PC-9 (cell line): Measurements from ENCODE around the gene SLC39A12. TPM values are rescaled to one million over a fixed set of nuclear protein-coding genes. Genes with fewer than 3 reads are reported as not detected.

ENCODE experiments used
- BruUV-seq: library from RNA; stranded (reverse); fragments of 400-500 nt; replicated peaks from 2 replicates; lab custom pipeline; 2021; lab: Mats Ljungman, UMichigan
- CTCF ChIA-PET: fragments of 300-600 bp; sonication (Branson Sonifier 250); formaldehyde crosslinking; loops from one replicate; lab custom pipeline; 2022; ENCODE audit warnings: antibody characterized with exemption; lab: Charles Lee
- POLR2A ChIA-PET: fragments of 300-600 bp; sonication (Branson Sonifier 250); formaldehyde crosslinking; loops from one replicate; lab custom pipeline; 2022; ENCODE audit warnings: antibody characterized with exemption; ENCODE audit not compliant: unreplicated experiment; lab: Charles Lee
- DNase-seq, 2 experiments: peaks; one replicate each; pipeline versions ENCODE4 v3.0.0 to v3.0.0-alpha.2; 2015 to 2022; ENCODE audit warnings: mixed read lengths in 1 of 2
- H2AFZ ChIP-seq: fragments of 200-600 bp; sonication (generic); 2 replicates; pipeline ENCODE4 v1.8.1; 2017; ENCODE audit warnings: antibody characterized with exemption
- H3F3A ChIP-seq: fragments of 200-600 bp; sonication (generic); 2 replicates; pipeline ENCODE4 v1.8.1; 2017; ENCODE audit warnings: antibody characterized with exemption, mild to moderate bottlenecking, low read depth; ENCODE audit not compliant: insufficient read depth
- H3K27ac ChIP-seq: fragments of 200-600 bp; sonication (generic); 2 replicates; pipeline ENCODE4 v1.6.1; 2016; ENCODE audit warnings: mixed run types
- H3K27me3 ChIP-seq: fragments of 200-600 bp; sonication (generic); 2 replicates; pipeline ENCODE4 v1.6.1; 2016; ENCODE audit warnings: low read depth, mixed run types; ENCODE audit not compliant: insufficient read depth
- H3K36me3 ChIP-seq: fragments of 200-600 bp; sonication (generic); 2 replicates; pipeline ENCODE4 v1.6.1; 2016; ENCODE audit warnings: low read depth, mixed run types
- H3K4me1 ChIP-seq: fragments of 200-600 bp; sonication (generic); replicated peaks from 2 replicates; pipeline ENCODE4 v1.6.1; 2016; ENCODE audit warnings: mixed run types; ENCODE audit not compliant: insufficient read depth
- H3K4me2 ChIP-seq: fragments of 200-600 bp; sonication (generic); 2 replicates; pipeline ENCODE4 v1.6.1; 2017; ENCODE audit warnings: mixed run types
- H3K4me3 ChIP-seq: fragments of 200-600 bp; sonication (generic); 2 replicates; pipeline ENCODE4 v1.6.1; 2016; ENCODE audit warnings: mixed run types
- H3K79me2 ChIP-seq: fragments of 200-600 bp; sonication (generic); 2 replicates; pipeline ENCODE4 v1.6.1; 2017; ENCODE audit warnings: low read depth, mixed run types
- H3K9me2 ChIP-seq: fragments of 200-600 bp; sonication (generic); 2 replicates; pipeline ENCODE4 v1.8.1; 2017; ENCODE audit warnings: mild to moderate bottlenecking; ENCODE audit not compliant: insufficient read depth
- H3K9me3 ChIP-seq: fragments of 200-600 bp; sonication (generic); 2 replicates; pipeline ENCODE4 v1.8.1; 2016; ENCODE audit warnings: low read depth; ENCODE audit not compliant: insufficient read depth
- H4K20me1 ChIP-seq: fragments of 200-600 bp; sonication (generic); 2 replicates; pipeline ENCODE4 v1.8.1; 2017; ENCODE audit not compliant: insufficient read depth
- CTCF ChIP-seq: fragments of 200-600 bp; sonication (generic); conservative IDR thresholded peaks from 2 replicates; pipeline ENCODE4 v1.6.1; 2017; ENCODE audit warnings: mixed run types, antibody characterized with exemption, mild to moderate bottlenecking, moderate library complexity
- EZH2 ChIP-seq: fragments of 200-600 bp; sonication (generic); IDR thresholded peaks from 2 replicates; pipeline ENCODE4 v1.8.0; 2017; ENCODE audit warnings: antibody characterized with exemption, low read depth
- intact Hi-C: fragments of 100-400 bp; cut with micrococcal nuclease; formaldehyde crosslinking; loops from one replicate; pipeline ENCODE4 v1.10.0; 2022; ENCODE audit not compliant: unreplicated experiment
- total RNA-seq: library from RNA; stranded (reverse); gene quantifications from 2 replicates; pipeline ENCODE4 v1.2.3, GENCODE V29; 2021

Gene SLC39A12
- total RNA-seq, 1 experiment from 2014 or later, result not detected

GRCh38 chr10:17915181-17915580, 36.5 kb upstream of the SLC39A12 start:
- Histone ChIP-seq H3K27ac (no peak overlapping the region), H3K9me3 (no peaks in the 10 kb centered on the region), H3K79me2 (no peaks in the 10 kb centered on the region), H3F3A (no peaks in the 10 kb centered on the region), H3K36me3 (no peaks in the 10 kb centered on the region), H4K20me1 (no peaks in the 10 kb centered on the region), H3K27me3 (no peaks in the 10 kb centered on the region), H2AFZ (no peak overlapping the region), H3K4me2 (no peak overlapping the region), H3K4me3 (no peak overlapping the region), H3K4me1 (no peaks in the 10 kb centered on the region), H3K9me2 (no peaks in the 10 kb centered on the region)
- no TSS peak for BruUV-seq
- TF ChIP-seq CTCF, result no peak
- TF ChIP-seq EZH2, result no peak
- ChIA-PET POLR2A (no interaction called here), CTCF (no interaction called here)
- intact Hi-C loops, result no loop called here
- no peak for DNase-seq

DNA sequence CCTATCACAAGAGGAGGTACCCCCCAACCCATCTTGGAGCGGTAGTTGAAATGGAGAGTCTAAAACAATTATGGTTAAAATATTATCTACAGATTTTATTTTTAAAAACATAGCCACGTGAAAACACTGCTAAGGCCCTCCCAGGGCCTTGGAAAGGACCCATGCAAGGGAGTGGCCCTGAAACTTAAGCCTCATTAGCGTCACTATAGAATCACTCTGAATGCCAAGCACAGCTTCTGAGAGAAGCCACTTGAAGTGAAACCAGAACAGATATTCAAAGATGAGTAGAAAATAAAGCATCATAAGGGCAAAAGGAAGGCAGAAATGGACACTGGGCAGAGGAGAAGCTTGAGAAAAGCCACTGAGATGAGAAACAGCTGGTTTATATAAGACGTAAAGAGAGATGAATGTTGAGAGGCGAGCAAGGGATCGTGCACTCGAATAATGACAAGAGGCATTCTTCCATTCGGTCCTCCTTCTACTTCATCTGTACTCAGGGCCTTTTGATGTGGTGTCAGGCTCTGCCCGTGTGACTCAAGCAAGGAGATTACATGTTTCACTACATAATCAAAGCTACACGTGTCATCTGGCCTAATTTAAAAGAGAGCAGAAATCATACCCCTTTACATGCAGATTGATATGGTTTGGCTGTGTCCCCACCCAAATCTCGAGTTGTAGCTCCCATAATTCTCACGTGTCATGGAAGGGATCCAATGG, 33.4 kb upstream of the SLC39A12 start:
- H3K4me3 ChIP-seq, result no peak overlapping the region
- CTCF ChIA-PET, result interaction anchor here (0.5 kb wide), 1 partner anchor 71 kb away, joined by 4 read pairs; no protein-coding TSS in a partner anchor
- H3F3A ChIP-seq, result peaks cover under 1% of the 10 kb centered on the region; the same call in 1 of the 2 replicates
- no peak overlapping the region for H2AFZ ChIP-seq
- BruUV-seq, result no TSS peak
- no peaks in the 10 kb centered on the region for H3K9me2 ChIP-seq
- H3K36me3 ChIP-seq, result no peaks in the 10 kb centered on the region
- no peak for DNase-seq
- H3K27ac ChIP-seq, result no peak overlapping the region
- TF ChIP-seq EZH2, result no peak
- TF ChIP-seq CTCF, result no peak
- POLR2A ChIA-PET, result no interaction called here
- H3K9me3 ChIP-seq, result no peaks in the 10 kb centered on the region
- no peaks in the 10 kb centered on the region for H3K79me2 ChIP-seq
- intact Hi-C loops, result no loop called here
- peaks cover 8% of the 10 kb centered on the region; the same call in 1 of the 2 replicates for H3K4me1 ChIP-seq
- no peaks in the 10 kb centered on the region for H3K27me3 ChIP-seq
- no peaks in the 10 kb centered on the region for H4K20me1 ChIP-seq
- H3K4me2 ChIP-seq, result no peak overlapping the region

- intact Hi-C loops, result loop anchor here (5.0 kb wide), 2 partner anchors 181 to 314 kb away; no protein-coding TSS in a partner anchor
- peaks cover 20% of the 10 kb centered on the region for H3K4me1 ChIP-seq
- no peaks in the 10 kb centered on the region for H3K9me2 ChIP-seq
- no peak overlapping the region for H3K4me2 ChIP-seq
- H2AFZ ChIP-seq, result no peak overlapping the region
- H3K4me3 ChIP-seq, result no peak overlapping the region
- no peak overlapping the region for H3K27ac ChIP-seq
- no peaks in the 10 kb centered on the region for H3K36me3 ChIP-seq
- H3K79me2 ChIP-seq, result no peaks in the 10 kb centered on the region
- no peaks in the 10 kb centered on the region for H3K9me3 ChIP-seq
- no peaks in the 10 kb centered on the region for H4K20me1 ChIP-seq
- BruUV-seq, result no TSS peak
- no peaks in the 10 kb centered on the region for H3K27me3 ChIP-seq
- CTCF ChIA-PET, result no interaction called here
- peaks cover 17% of the 10 kb centered on the region; the same call in 1 of the 2 replicates for H3F3A ChIP-seq
- no peak for TF ChIP-seq CTCF
- TF ChIP-seq EZH2, result no peak
- POLR2A ChIA-PET, result no interaction called here
- DNase-seq, result no peak
These were observed 30.3 kb upstream of the SLC39A12 start for GRCh38 chr10:17921378-17921777.
